Stimulated activated naive CD8-positive, alpha-beta T cell treated with anti-CD3 and anti-CD28 coated beads, Interleukin-15, Interleukin-2, amounts not matched to agents 100 ng/mL and 50 ng/mL, for 24 hours (primary cell): ENCODE results near the gene SPATA17.

Experiments
- H3K27ac Mint-ChIP-seq: one replicate; pipeline ENCODE4 v1.8.0; 2021; ENCODE audit warnings: mild to moderate bottlenecking, mixed read lengths
- H3K27me3 Mint-ChIP-seq: one replicate; pipeline ENCODE4 v1.8.0; 2021; ENCODE audit warnings: mixed read lengths
- H3K36me3 Mint-ChIP-seq: one replicate; pipeline ENCODE4 v1.8.0; 2021; ENCODE audit warnings: low read depth, mixed read lengths
- H3K4me1 Mint-ChIP-seq: one replicate; pipeline ENCODE4 v1.8.0; 2021; ENCODE audit warnings: low read depth, mixed read lengths
- H3K4me3 Mint-ChIP-seq: one replicate; pipeline ENCODE4 v1.8.0; 2021; ENCODE audit warnings: mild to moderate bottlenecking, mixed read lengths
- H3K9me3 Mint-ChIP-seq: one replicate; pipeline ENCODE4 v1.8.0; 2021; ENCODE audit warnings: mixed read lengths

Gene SPATA17

GRCh38 chr1:217721692-217722091 is 90.5 kb downstream of the SPATA17 start:
- Mint-ChIP-seq H3K4me1 (no peaks in the 10 kb centered on the region), H3K36me3 (no peaks in the 10 kb centered on the region), H3K27ac (no peak overlapping the region), H3K27me3 (no peaks in the 10 kb centered on the region), H3K9me3 (peaks cover 3% of the 10 kb centered on the region), H3K4me3 (no peak overlapping the region)

- Mint-ChIP-seq H3K4me3 (no peak overlapping the region), H3K4me1 (no peaks in the 10 kb centered on the region), H3K9me3 (no peaks in the 10 kb centered on the region), H3K36me3 (no peaks in the 10 kb centered on the region), H3K27ac (no peak overlapping the region), H3K27me3 (peaks cover 2% of the 10 kb centered on the region)
Observed at GRCh38 chr1:217734973-217735372, 103.8 kb downstream of the SPATA17 start.

- Mint-ChIP-seq H3K9me3 (no peaks in the 10 kb centered on the region), H3K27me3 (no peaks in the 10 kb centered on the region), H3K27ac (no peak overlapping the region), H3K4me3 (no peak overlapping the region), H3K36me3 (no peaks in the 10 kb centered on the region), H3K4me1 (no peaks in the 10 kb centered on the region)
Observed at GRCh38 chr1:217747156-217747769, 116.1 kb downstream of the SPATA17 start.

- Mint-ChIP-seq H3K4me3 (no peak overlapping the region), H3K4me1 (no peaks in the 10 kb centered on the region), H3K36me3 (no peaks in the 10 kb centered on the region), H3K9me3 (no peaks in the 10 kb centered on the region), H3K27me3 (no peaks in the 10 kb centered on the region), H3K27ac (no peak overlapping the region)
Observed at GRCh38 chr1:217769768-217770167, 138.6 kb downstream of the SPATA17 start.

GRCh38 chr1:217770918-217771317 is 139.8 kb downstream of the SPATA17 start:
- Mint-ChIP-seq H3K4me3 (no peak overlapping the region), H3K27ac (no peak overlapping the region), H3K27me3 (no peaks in the 10 kb centered on the region), H3K36me3 (no peaks in the 10 kb centered on the region), H3K4me1 (no peaks in the 10 kb centered on the region), H3K9me3 (no peaks in the 10 kb centered on the region)

GRCh38 chr1:217776693-217777092 is 145.5 kb downstream of the SPATA17 start:
- no peaks in the 10 kb centered on the region for H3K4me1 Mint-ChIP-seq
- H3K27me3 Mint-ChIP-seq, result no peaks in the 10 kb centered on the region
- no peak overlapping the region for H3K4me3 Mint-ChIP-seq
- no peaks in the 10 kb centered on the region for H3K36me3 Mint-ChIP-seq
- H3K9me3 Mint-ChIP-seq, result no peaks in the 10 kb centered on the region
- H3K27ac Mint-ChIP-seq, result no peak overlapping the region

GRCh38 chr1:217781056-217781455 is 149.9 kb downstream of the SPATA17 start:
- Mint-ChIP-seq H3K4me1 (no peaks in the 10 kb centered on the region), H3K27me3 (no peaks in the 10 kb centered on the region)

GRCh38 chr1:217791091-217791490 is 159.9 kb downstream of the SPATA17 start:
- no peak overlapping the region for H3K4me3 Mint-ChIP-seq
- H3K4me1 Mint-ChIP-seq, result no peaks in the 10 kb centered on the region
- H3K27ac Mint-ChIP-seq, result no peak overlapping the region
- no peaks in the 10 kb centered on the region for H3K36me3 Mint-ChIP-seq
- H3K27me3 Mint-ChIP-seq, result no peaks in the 10 kb centered on the region
- H3K9me3 Mint-ChIP-seq, result no peaks in the 10 kb centered on the region

More at GRCh38 chr1:217781056-217781455, 149.9 kb downstream of the SPATA17 start:
- no peak overlapping the region for H3K27ac Mint-ChIP-seq
- H3K36me3 Mint-ChIP-seq, result no peaks in the 10 kb centered on the region
- H3K9me3 Mint-ChIP-seq, result peaks cover 4% of the 10 kb centered on the region
- no peak overlapping the region for H3K4me3 Mint-ChIP-seq

GRCh38 chr1:217805792-217806191 is 174.6 kb downstream of the SPATA17 start:
- H3K4me1 Mint-ChIP-seq, result no peaks in the 10 kb centered on the region
- peaks cover 3% of the 10 kb centered on the region for H3K27me3 Mint-ChIP-seq
- peaks cover 10% of the 10 kb centered on the region for H3K9me3 Mint-ChIP-seq
- H3K27ac Mint-ChIP-seq, result no peak overlapping the region
- H3K4me3 Mint-ChIP-seq, result no peak overlapping the region
- no peaks in the 10 kb centered on the region for H3K36me3 Mint-ChIP-seq

- Mint-ChIP-seq H3K4me3 (no peak overlapping the region), H3K27me3 (no peaks in the 10 kb centered on the region), H3K27ac (no peak overlapping the region), H3K4me1 (no peaks in the 10 kb centered on the region), H3K9me3 (peaks cover 14% of the 10 kb centered on the region), H3K36me3 (no peaks in the 10 kb centered on the region)
Observed at GRCh38 chr1:217812175-217812574, 181.0 kb downstream of the SPATA17 start.

- no peaks in the 10 kb centered on the region for H3K36me3 Mint-ChIP-seq
- H3K27me3 Mint-ChIP-seq, result no peaks in the 10 kb centered on the region
- no peaks in the 10 kb centered on the region for H3K4me1 Mint-ChIP-seq
- no peak overlapping the region for H3K27ac Mint-ChIP-seq
- H3K9me3 Mint-ChIP-seq, result peaks cover 13% of the 10 kb centered on the region
- H3K4me3 Mint-ChIP-seq, result no peak overlapping the region
Observed at GRCh38 chr1:217813031-217813430, 181.9 kb downstream of the SPATA17 start.

GRCh38 chr1:217837691-217838090 is 206.5 kb downstream of the SPATA17 start:
- Mint-ChIP-seq H3K4me3 (no peak overlapping the region), H3K27me3 (no peaks in the 10 kb centered on the region), H3K27ac (no peak overlapping the region), H3K9me3 (no peaks in the 10 kb centered on the region), H3K36me3 (no peaks in the 10 kb centered on the region), H3K4me1 (no peaks in the 10 kb centered on the region)

- no peaks in the 10 kb centered on the region for H3K4me1 Mint-ChIP-seq
- no peak overlapping the region for H3K27ac Mint-ChIP-seq
- no peaks in the 10 kb centered on the region for H3K9me3 Mint-ChIP-seq
- H3K27me3 Mint-ChIP-seq, result no peaks in the 10 kb centered on the region
- no peak overlapping the region for H3K4me3 Mint-ChIP-seq
- H3K36me3 Mint-ChIP-seq, result no peaks in the 10 kb centered on the region
Observed at GRCh38 chr1:217839161-217839560, 208.0 kb downstream of the SPATA17 start.

- Mint-ChIP-seq H3K9me3 (no peaks in the 10 kb centered on the region), H3K27ac (no peak overlapping the region), H3K27me3 (no peaks in the 10 kb centered on the region), H3K4me3 (no peak overlapping the region), H3K36me3 (no peaks in the 10 kb centered on the region), H3K4me1 (no peaks in the 10 kb centered on the region)
Observed at GRCh38 chr1:217846733-217847132, 215.6 kb downstream of the SPATA17 start.

GRCh38 chr1:217847643-217848042 is 216.5 kb downstream of the SPATA17 start:
- Mint-ChIP-seq H3K4me1 (no peaks in the 10 kb centered on the region), H3K9me3 (no peaks in the 10 kb centered on the region), H3K4me3 (no peak overlapping the region), H3K27ac (no peak overlapping the region), H3K27me3 (no peaks in the 10 kb centered on the region), H3K36me3 (no peaks in the 10 kb centered on the region)

- Mint-ChIP-seq H3K4me3 (no peak overlapping the region), H3K27me3 (no peaks in the 10 kb centered on the region), H3K27ac (no peak overlapping the region), H3K4me1 (no peaks in the 10 kb centered on the region), H3K9me3 (peaks cover 16% of the 10 kb centered on the region), H3K36me3 (no peaks in the 10 kb centered on the region)
Observed at GRCh38 chr1:217856342-217857034, 225.3 kb downstream of the SPATA17 start.
